Tibial artery (tissue), 4 donors: ENCODE measurements around the gene POMC.

Experiments used
- DNase-seq, 2 donors: peaks; one replicate each; pipeline ENCODE4 v3.0.0-alpha.2; 2019
- H3K27ac ChIP-seq, 2 donors: fragments of 200-600 bp; sonication (generic) in 1 of 2; 1 replicate in 1 of 2; 2 replicates in 1 of 2; pipeline ENCODE4 v1.5.1; 2018 to 2019; ENCODE audit warnings: mild to moderate bottlenecking in 1 of 2
- H3K27me3 ChIP-seq, 2 donors: fragments of 200-600 bp; sonication (generic) in 1 of 2; one replicate each; pipeline versions ENCODE4 v1.5.1 to v1.6.0; 2016 to 2019
- H3K36me3 ChIP-seq, 3 donors: fragments of 200-600 bp; sonication (generic) in 2 of 3; one replicate each; pipeline ENCODE4 v1.5.1; 2016 to 2019; ENCODE audit warnings: mild to moderate bottlenecking in 2 of 3
- H3K4me1 ChIP-seq, 4 donors: fragments of 200-600 bp; sonication (generic) in 2 of 4; 1 replicate in 3 of 4; 2 replicates in 1 of 4; pipeline ENCODE4 v1.5.1; 2016 to 2019
- H3K4me3 ChIP-seq, 2 donors: fragments of 200-600 bp; sonication (generic) in 1 of 2; 1 replicate in 1 of 2; 2 replicates in 1 of 2; pipeline ENCODE4 v1.5.1; 2018 to 2019; ENCODE audit warnings: mild to moderate bottlenecking in 2 of 2
- H3K9me3 ChIP-seq, 3 donors: fragments of 200-600 bp; sonication (generic) in 1 of 3; one replicate each; pipeline ENCODE4 v1.5.1; 2016 to 2019
- intact Hi-C: fragments of 100-400 bp; cut with DNase I; formaldehyde crosslinking; loops from one replicate; pipeline ENCODE4 v1.15.0; 2023; ENCODE audit warnings: low total_unique reads
- TF ChIP-seq, protein P1 (sequence below), 2 experiments: fragments of 200-600 bp in 1 of 2; fragments of 450-650 bp in 1 of 2; IDR thresholded peaks; one replicate each; pipeline ENCODE4 v1.5.1; 2017 to 2019; ENCODE audit warnings: antibody characterized with exemption in 2 of 2, mild to moderate bottlenecking in 1 of 2, moderate library complexity in 1 of 2

The POMC gene

DNA sequence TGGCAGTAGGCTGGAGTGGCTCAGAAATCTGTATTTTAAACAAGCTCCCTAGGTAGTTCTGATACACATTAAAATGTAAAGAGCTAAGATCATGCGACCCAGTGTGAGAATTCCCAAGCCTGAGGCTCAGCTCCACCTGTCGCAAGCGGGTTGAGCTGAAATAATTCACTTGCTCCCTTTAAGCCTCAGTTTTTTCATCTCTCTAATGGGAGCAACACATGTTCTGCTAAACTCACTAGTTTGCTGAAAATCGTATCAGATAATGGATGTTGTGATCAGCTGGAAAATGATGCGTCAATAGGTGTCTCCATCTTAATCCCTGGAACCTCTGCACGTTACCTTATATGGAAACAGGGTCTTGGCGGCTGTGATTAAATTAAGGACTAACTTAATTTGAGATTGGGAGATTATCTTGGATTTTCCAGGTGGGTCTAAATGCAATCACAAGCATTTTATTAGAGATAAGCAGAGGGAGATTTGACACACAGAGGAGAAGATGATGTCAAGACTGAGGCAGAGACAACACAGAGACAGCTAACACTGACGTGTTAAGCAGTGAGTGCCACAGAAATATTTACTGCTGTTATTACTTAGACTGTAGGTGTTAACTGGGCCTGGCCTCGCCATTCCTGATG lies 53.0 kb downstream of the POMC start:
- H3K4me1 ChIP-seq = no peaks in the 10 kb centered on the region
- no peaks in the 10 kb centered on the region for H3K9me3 ChIP-seq
- no peak overlapping the region for H3K27ac ChIP-seq
- H3K4me3 ChIP-seq = no peak overlapping the region
- TF ChIP-seq, protein P1, sequence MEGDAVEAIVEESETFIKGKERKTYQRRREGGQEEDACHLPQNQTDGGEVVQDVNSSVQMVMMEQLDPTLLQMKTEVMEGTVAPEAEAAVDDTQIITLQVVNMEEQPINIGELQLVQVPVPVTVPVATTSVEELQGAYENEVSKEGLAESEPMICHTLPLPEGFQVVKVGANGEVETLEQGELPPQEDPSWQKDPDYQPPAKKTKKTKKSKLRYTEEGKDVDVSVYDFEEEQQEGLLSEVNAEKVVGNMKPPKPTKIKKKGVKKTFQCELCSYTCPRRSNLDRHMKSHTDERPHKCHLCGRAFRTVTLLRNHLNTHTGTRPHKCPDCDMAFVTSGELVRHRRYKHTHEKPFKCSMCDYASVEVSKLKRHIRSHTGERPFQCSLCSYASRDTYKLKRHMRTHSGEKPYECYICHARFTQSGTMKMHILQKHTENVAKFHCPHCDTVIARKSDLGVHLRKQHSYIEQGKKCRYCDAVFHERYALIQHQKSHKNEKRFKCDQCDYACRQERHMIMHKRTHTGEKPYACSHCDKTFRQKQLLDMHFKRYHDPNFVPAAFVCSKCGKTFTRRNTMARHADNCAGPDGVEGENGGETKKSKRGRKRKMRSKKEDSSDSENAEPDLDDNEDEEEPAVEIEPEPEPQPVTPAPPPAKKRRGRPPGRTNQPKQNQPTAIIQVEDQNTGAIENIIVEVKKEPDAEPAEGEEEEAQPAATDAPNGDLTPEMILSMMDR (IDR thresholded peaks at IDR 0.05) = no peak
- intact Hi-C loops = no loop called here
- H3K36me3 ChIP-seq = no peaks in the 10 kb centered on the region
- DNase-seq = no peak
- H3K27me3 ChIP-seq = no peaks in the 10 kb centered on the region

GRCh38 chr2:25112113-25112512 lies 56.3 kb downstream of the POMC start:
- Histone ChIP-seq H3K9me3 (no peaks in the 10 kb centered on the region), H3K4me3 (no peak overlapping the region), H3K36me3 (no peaks in the 10 kb centered on the region), H3K27me3 (no peaks in the 10 kb centered on the region), H3K27ac (no peak overlapping the region), H3K4me1 (no peaks in the 10 kb centered on the region)
- TF ChIP-seq, protein P1 (IDR thresholded peaks at IDR 0.05) = no peak
- intact Hi-C loops = no loop called here
- no peak for DNase-seq
